Osteoblast (primary cell): ENCODE results near the gene CUX1. TPM values are rescaled to one million over a fixed set of nuclear protein-coding genes. Genes with fewer than 3 reads are reported as not detected.
A peak's percentile ranks its signal among the peaks of the same experiment; 100 is the strongest.

Experiments
- DNase-seq: peaks from one replicate; pipeline ENCODE4 v3.0.0; 2011; ENCODE audit warnings: low spot score, mixed read lengths; ENCODE audit not compliant: insufficient read length; ENCODE audit errors: missing footprints
- H2AFZ ChIP-seq: 2 replicates; pipeline ENCODE4 v1.6.0; 2011; ENCODE audit warnings: mild to moderate bottlenecking, low read length
- H3K27ac ChIP-seq: 2 replicates; pipeline ENCODE4 v1.5.1; 2011; ENCODE audit warnings: mild to moderate bottlenecking, low read depth, low read length, moderate library complexity
- H3K27me3 ChIP-seq: 2 replicates; pipeline ENCODE4 v1.6.0; 2012; ENCODE audit warnings: mild to moderate bottlenecking, control low read depth, inconsistent platforms, low read length, moderate library complexity; ENCODE audit not compliant: insufficient read depth
- H3K36me3 ChIP-seq: 2 replicates; pipeline ENCODE4 v1.5.1; 2011; ENCODE audit warnings: mild to moderate bottlenecking, low read length, control low read depth, moderate library complexity; ENCODE audit not compliant: insufficient read depth
- H3K4me1 ChIP-seq: 2 replicates; pipeline ENCODE4 v1.5.1; 2011; ENCODE audit warnings: mild to moderate bottlenecking, low read length, control low read depth, moderate library complexity; ENCODE audit not compliant: insufficient read depth
- H3K4me2 ChIP-seq: 2 replicates; pipeline ENCODE4 v1.6.0; 2011; ENCODE audit warnings: mild to moderate bottlenecking, low read length; ENCODE audit not compliant: insufficient read depth
- H3K4me3 ChIP-seq: fragments of 200-600 bp; sonication (generic); 3 replicates; pipeline ENCODE4 v1.5.1; 2012; ENCODE audit warnings: mild to moderate bottlenecking, low read length, inconsistent platforms; ENCODE audit not compliant: insufficient read depth
- H3K79me2 ChIP-seq: 2 replicates; pipeline ENCODE4 v1.6.0; 2012; ENCODE audit warnings: mild to moderate bottlenecking, low read length, control low read depth, inconsistent platforms; ENCODE audit not compliant: insufficient read depth
- H3K9me3 ChIP-seq: 2 replicates; pipeline ENCODE4 v1.5.1; 2011; ENCODE audit warnings: low read depth, low read length, control low read depth
- H4K20me1 ChIP-seq: 2 replicates; pipeline ENCODE4 v1.6.0; 2012; ENCODE audit warnings: mild to moderate bottlenecking, low read length, control low read depth; ENCODE audit not compliant: insufficient read depth
- CTCF ChIP-seq: IDR thresholded peaks from 2 replicates; pipeline ENCODE4 v1.5.1; 2011; ENCODE audit warnings: mild to moderate bottlenecking, low read depth, low read length, moderate library complexity; ENCODE audit errors: extremely low read depth
- total RNA-seq: library from RNA; depleted of rRNA; stranded (reverse); fragments of >200 nt; gene quantifications from 2 replicates; pipeline ENCODE4 v1.2.3, GENCODE V29; 2012

CUX1 gene
- total RNA-seq, 1 donor = 41.6 TPM

GRCh38 chr7:101813402-101814019, 3.9 kb upstream of the CUX1 start:
- Histone ChIP-seq H3K4me3 (peak overlapping the region; percentile 74), H3K79me2 (peaks cover 15% of the 10 kb centered on the region), H4K20me1 (peaks cover 10% of the 10 kb centered on the region), H3K36me3 (no peaks in the 10 kb centered on the region), H2AFZ (no peak overlapping the region), H3K9me3 (no peaks in the 10 kb centered on the region), H3K27me3 (peaks cover 6% of the 10 kb centered on the region), H3K4me2 (peak overlapping the region; percentile 100), H3K27ac (no peak overlapping the region), H3K4me1 (peaks cover 17% of the 10 kb centered on the region)
- TF ChIP-seq CTCF = no peak
- DNase-seq = no peak

- peak overlapping the region; percentile 74 for H3K4me3 ChIP-seq
- no peaks in the 10 kb centered on the region for H3K9me3 ChIP-seq
- H3K27me3 ChIP-seq = peaks cover 6% of the 10 kb centered on the region
- DNase-seq = peak; percentile 96
- H3K36me3 ChIP-seq = no peaks in the 10 kb centered on the region
- peak overlapping the region; percentile 60 for H3K27ac ChIP-seq
- H3K79me2 ChIP-seq = peaks cover 23% of the 10 kb centered on the region
- peak overlapping the region; percentile 100 for H3K4me2 ChIP-seq
- H4K20me1 ChIP-seq = peaks cover 17% of the 10 kb centered on the region
- peak; percentile 20 for TF ChIP-seq CTCF
- H3K4me1 ChIP-seq = peaks cover 24% of the 10 kb centered on the region
- H2AFZ ChIP-seq = peak overlapping the region; percentile 73
These were observed 3.1 kb upstream of the CUX1 start for GRCh38 chr7:101814081-101814990.

- H3K27me3 ChIP-seq = peaks cover 6% of the 10 kb centered on the region
- DNase-seq = peak; percentile 96
These were observed 2.2 kb upstream of the CUX1 start for GRCh38 chr7:101814991-101815825.

More at GRCh38 chr7:101814991-101815825, 2.2 kb upstream of the CUX1 start:
- peak overlapping the region; percentile 77 for H3K4me3 ChIP-seq
- H3K36me3 ChIP-seq = no peaks in the 10 kb centered on the region
- peak overlapping the region; percentile 73 for H2AFZ ChIP-seq
- no peaks in the 10 kb centered on the region for H3K9me3 ChIP-seq
- H4K20me1 ChIP-seq = peaks cover 25% of the 10 kb centered on the region
- TF ChIP-seq CTCF = peak; percentile 17
- H3K4me1 ChIP-seq = peaks cover 24% of the 10 kb centered on the region
- peak overlapping the region; percentile 60 for H3K27ac ChIP-seq
- H3K4me2 ChIP-seq = peak overlapping the region; percentile 100
- peaks cover 31% of the 10 kb centered on the region for H3K79me2 ChIP-seq
